NOMO-1 (cell line): ENCODE data around the gene ANKRD27.
"Not testable (repeated sequence)": the region's sequence is repeated elsewhere in the genome, so short reads cannot be mapped to it uniquely, and the experiment has no call there.

Experiments used
- DNase-seq, 2 experiments: peaks; one replicate each; lab custom pipeline; 2025; ENCODE audit not compliant: unreplicated experiment in 2 of 2; lab: John Stamatoyannopoulos, UW

ANKRD27 gene

GRCh38 chr19:32611161-32611560 is 63.8 kb downstream of the ANKRD27 start:
- no peak for DNase-seq

- no peak for DNase-seq
Observed at GRCh38 chr19:32607479-32607878, 67.5 kb downstream of the ANKRD27 start.

GRCh38 chr19:32606289-32606688 is 68.7 kb downstream of the ANKRD27 start:
- DNase-seq = no peak

- DNase-seq = no peak
Observed at GRCh38 chr19:32605544-32605943, 69.4 kb downstream of the ANKRD27 start.

GRCh38 chr19:32603961-32604360 is 71.0 kb downstream of the ANKRD27 start:
- no peak for DNase-seq

- DNase-seq = peak; percentile 2 to 52
Observed at GRCh38 chr19:32599736-32600157, 75.2 kb downstream of the ANKRD27 start.

GRCh38 chr19:32599258-32599657 is 75.7 kb downstream of the ANKRD27 start:
- DNase-seq = no peak

GRCh38 chr19:32598022-32598421 is 77.0 kb downstream of the ANKRD27 start:
- DNase-seq = no peak

GRCh38 chr19:32595491-32595890 is 79.5 kb downstream of the ANKRD27 start:
- no peak for DNase-seq

- DNase-seq = no peak
Observed at GRCh38 chr19:32594021-32594420, 81.0 kb downstream of the ANKRD27 start.

GRCh38 chr19:32587747-32588504 is 87.1 kb downstream of the ANKRD27 start:
- DNase-seq = not testable (repeated sequence)

- peak; percentile 7 to 29 for DNase-seq
Observed at GRCh38 chr19:32581705-32582179, 93.2 kb downstream of the ANKRD27 start.

GRCh38 chr19:32580901-32581704 is 93.9 kb downstream of the ANKRD27 start, which contains the start of gene PDCD5:
Gene PDCD5 (plus strand): TSS chr19:32581190. CDS start chr19:32581262, 72 bp downstream.
- DNase-seq = peak; percentile 90 to 98

GRCh38 chr19:32580353-32580900 is 94.6 kb downstream of the ANKRD27 start:
- DNase-seq = no peak

GRCh38 chr19:32576790-32577189 is 98.2 kb downstream of the ANKRD27 start:
- DNase-seq = no peak

- DNase-seq = no peak
Observed at GRCh38 chr19:32573492-32573794, 101.5 kb downstream of the ANKRD27 start.

- DNase-seq = not testable (repeated sequence)
Observed at GRCh38 chr19:32572700-32573491, 102.1 kb downstream of the ANKRD27 start.

GRCh38 chr19:32571471-32572075 is 103.4 kb downstream of the ANKRD27 start:
- DNase-seq = not testable (repeated sequence)

GRCh38 chr19:32570081-32570785 is 104.7 kb downstream of the ANKRD27 start:
- DNase-seq = peak; percentile 35 to 47

- DNase-seq = no peak
Observed at GRCh38 chr19:32567486-32567885, 107.5 kb downstream of the ANKRD27 start.
